AG04450 (cell line): Measurements from ENCODE around the gene OPCML. TPM values are rescaled to one million over a fixed set of nuclear protein-coding genes. Genes with fewer than 3 reads are reported as not detected.

Source experiments
- CTCF ChIA-PET: fragments of 300-600, 350-600 bp; formaldehyde crosslinking; extraction: SDS; loops from one replicate; lab custom pipeline; 2022; ENCODE audit warnings: antibody characterized with exemption, inconsistent platforms; lab: Charles Lee
- POLR2A ChIA-PET: fragments of 350-600 bp; formaldehyde crosslinking; extraction: SDS; loops from one replicate; lab custom pipeline; 2021; ENCODE audit warnings: antibody characterized with exemption, inconsistent platforms; lab: Yijun Ruan, JAX
- DNase-seq: peaks from one replicate; pipeline ENCODE4 v3.0.0-alpha.2; 2011; ENCODE audit warnings: low read depth, low spot score
- H3K27ac ChIP-seq: one replicate; pipeline ENCODE4 v1.5.1; 2012; ENCODE audit warnings: low read depth, low read length, control low read depth
- H3K27me3 ChIP-seq: one replicate; pipeline ENCODE4 v1.6.0; 2012; ENCODE audit warnings: low read length; ENCODE audit not compliant: control insufficient read depth, insufficient read depth
- H3K4me3 ChIP-seq: 2 replicates; pipeline ENCODE4 v1.5.1; 2011; ENCODE audit warnings: mild to moderate bottlenecking, low read depth, low read length, control low read depth
- H3K9me3 ChIP-seq: 2 replicates; pipeline ENCODE4 v1.5.1; 2012; ENCODE audit warnings: low read length; ENCODE audit not compliant: control insufficient read depth, insufficient read depth
- polyA plus RNA-seq: library from polyadenylated mRNA; depleted of rRNA; stranded (reverse); fragments of >200 nt; gene quantifications from 2 replicates; pipeline ENCODE4 v1.2.3, GENCODE V29; 2011
- TF ChIP-seq, protein P1 (sequence below): IDR thresholded peaks from 2 replicates; pipeline ENCODE4 v1.5.1; 2011; ENCODE audit warnings: low read depth, low read length, control low read depth, inconsistent platforms

The OPCML gene
- polyA plus RNA-seq, 1 experiment: 1.1 TPM

DNA sequence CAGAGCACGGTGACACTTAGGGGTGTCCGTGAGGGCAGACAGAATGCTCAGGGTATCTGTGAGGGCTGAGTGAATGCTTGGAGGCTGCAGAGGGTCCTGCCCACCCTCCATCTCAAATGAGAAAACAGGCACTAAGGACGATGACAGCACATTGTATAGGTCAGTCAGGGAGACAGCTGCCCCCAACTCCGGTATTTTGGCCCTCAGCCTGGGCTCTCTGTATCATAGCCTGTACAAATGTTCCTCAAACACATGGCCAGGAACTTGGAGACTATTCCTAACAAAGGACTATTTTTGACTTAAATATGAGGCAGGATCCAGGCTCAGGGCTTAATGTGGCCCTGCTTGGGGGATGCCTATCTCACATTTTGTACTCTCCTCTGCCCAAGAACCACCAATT, 145.4 kb downstream of the OPCML start:
- H3K4me3 ChIP-seq: no peak overlapping the region
- POLR2A ChIA-PET: no interaction called here
- no peak overlapping the region for H3K27ac ChIP-seq
- TF ChIP-seq, protein P1, sequence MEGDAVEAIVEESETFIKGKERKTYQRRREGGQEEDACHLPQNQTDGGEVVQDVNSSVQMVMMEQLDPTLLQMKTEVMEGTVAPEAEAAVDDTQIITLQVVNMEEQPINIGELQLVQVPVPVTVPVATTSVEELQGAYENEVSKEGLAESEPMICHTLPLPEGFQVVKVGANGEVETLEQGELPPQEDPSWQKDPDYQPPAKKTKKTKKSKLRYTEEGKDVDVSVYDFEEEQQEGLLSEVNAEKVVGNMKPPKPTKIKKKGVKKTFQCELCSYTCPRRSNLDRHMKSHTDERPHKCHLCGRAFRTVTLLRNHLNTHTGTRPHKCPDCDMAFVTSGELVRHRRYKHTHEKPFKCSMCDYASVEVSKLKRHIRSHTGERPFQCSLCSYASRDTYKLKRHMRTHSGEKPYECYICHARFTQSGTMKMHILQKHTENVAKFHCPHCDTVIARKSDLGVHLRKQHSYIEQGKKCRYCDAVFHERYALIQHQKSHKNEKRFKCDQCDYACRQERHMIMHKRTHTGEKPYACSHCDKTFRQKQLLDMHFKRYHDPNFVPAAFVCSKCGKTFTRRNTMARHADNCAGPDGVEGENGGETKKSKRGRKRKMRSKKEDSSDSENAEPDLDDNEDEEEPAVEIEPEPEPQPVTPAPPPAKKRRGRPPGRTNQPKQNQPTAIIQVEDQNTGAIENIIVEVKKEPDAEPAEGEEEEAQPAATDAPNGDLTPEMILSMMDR: no peak
- DNase-seq: no peak
- CTCF ChIA-PET: no interaction called here
- H3K9me3 ChIP-seq: peaks cover 56% of the 10 kb centered on the region
- H3K27me3 ChIP-seq: no peaks in the 10 kb centered on the region

DNA sequence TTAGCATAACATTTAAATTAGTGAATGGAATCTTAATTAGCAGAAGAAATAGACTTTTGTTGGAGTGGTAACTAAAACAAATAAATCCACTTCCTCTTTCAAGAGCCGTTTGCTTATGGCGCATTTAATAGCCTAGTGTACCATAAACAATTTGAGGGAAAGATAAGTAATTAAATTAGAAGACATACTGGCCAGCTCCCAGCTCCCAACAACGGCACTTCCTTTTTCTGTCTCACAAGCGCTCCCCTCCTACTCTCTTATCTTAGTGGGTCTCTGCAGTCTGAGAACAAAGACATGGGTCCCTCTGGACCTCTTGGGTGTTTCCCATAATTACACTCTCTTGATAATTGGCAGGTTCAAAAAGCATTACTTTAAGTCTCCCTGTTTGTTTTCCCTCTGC, 146.0 kb downstream of the OPCML start:
- ChIA-PET POLR2A (no interaction called here), CTCF (no interaction called here)
- no peak for DNase-seq
- Histone ChIP-seq H3K9me3 (peaks cover 59% of the 10 kb centered on the region), H3K27me3 (no peaks in the 10 kb centered on the region), H3K4me3 (no peak overlapping the region), H3K27ac (no peak overlapping the region)
- TF ChIP-seq, protein P1: no peak

DNA sequence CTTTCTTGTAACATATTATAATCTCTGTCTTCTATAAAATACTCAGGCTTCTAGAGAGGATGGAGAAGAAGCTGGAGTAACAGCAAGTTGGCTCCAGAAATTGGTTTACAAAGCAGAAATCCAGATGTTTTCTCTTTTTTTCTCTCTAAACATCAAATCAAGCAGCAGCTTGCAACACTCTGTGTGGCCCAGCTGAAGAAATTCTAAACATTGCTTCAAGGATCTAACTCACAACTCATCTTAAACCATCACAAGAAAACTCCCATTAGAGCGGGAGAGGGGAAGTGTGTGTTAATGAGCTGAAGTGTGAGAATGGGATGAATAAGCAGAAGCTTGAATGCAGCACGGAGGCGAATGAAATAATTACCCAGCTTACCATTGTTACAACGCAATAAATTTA, 146.5 kb downstream of the OPCML start:
- H3K27ac ChIP-seq: no peak overlapping the region
- H3K27me3 ChIP-seq: no peaks in the 10 kb centered on the region
- POLR2A ChIA-PET: no interaction called here
- peaks cover 59% of the 10 kb centered on the region for H3K9me3 ChIP-seq
- no peak for DNase-seq
- TF ChIP-seq, protein P1: no peak
- CTCF ChIA-PET: no interaction called here
- H3K4me3 ChIP-seq: no peak overlapping the region

DNA sequence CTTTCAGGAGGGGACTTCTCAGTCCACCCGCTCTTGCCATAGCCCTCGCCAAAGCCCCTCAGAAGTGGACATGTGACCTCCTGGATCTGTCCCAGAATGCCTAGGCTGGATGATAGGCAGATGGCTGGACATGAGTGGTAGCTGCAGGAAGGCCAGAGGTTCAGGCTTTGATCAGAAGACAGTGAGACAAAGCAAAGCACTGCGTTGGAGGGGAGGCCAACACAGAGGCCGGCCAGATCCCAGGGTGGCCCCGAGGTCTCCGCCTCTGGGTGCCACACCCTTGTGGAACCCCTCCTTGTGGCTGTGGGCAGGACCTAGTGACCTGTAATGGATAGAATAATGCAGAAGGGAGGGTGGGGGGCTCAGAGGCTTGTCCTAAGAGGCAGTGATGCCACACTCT, 147.6 kb downstream of the OPCML start:
- no peaks in the 10 kb centered on the region for H3K27me3 ChIP-seq
- TF ChIP-seq, protein P1: no peak
- no peak for DNase-seq
- no peak overlapping the region for H3K4me3 ChIP-seq
- H3K27ac ChIP-seq: no peak overlapping the region
- H3K9me3 ChIP-seq: peaks cover 51% of the 10 kb centered on the region
- ChIA-PET POLR2A (no interaction called here), CTCF (no interaction called here)

DNA sequence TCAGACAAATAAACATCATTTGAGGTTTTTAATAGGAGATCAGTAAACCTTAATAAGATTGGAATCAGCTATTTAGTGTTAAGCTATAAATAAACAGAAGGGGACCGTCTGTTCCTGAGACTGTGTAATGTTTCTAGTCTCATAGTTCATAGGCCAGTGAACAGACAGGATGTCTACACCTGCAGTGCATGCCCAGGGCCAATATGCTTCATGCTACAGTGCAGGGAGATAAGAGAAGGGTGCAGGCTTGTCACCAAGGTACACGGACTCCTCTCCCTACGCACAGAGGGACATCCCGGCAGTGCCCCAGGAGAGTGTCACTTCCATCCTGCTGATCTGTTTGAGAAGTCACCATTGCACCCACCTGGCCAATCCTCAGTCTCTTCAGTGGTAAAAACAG, 148.6 kb downstream of the OPCML start:
- H3K4me3 ChIP-seq: no peak overlapping the region
- peaks cover 51% of the 10 kb centered on the region for H3K9me3 ChIP-seq
- TF ChIP-seq, protein P1: no peak
- H3K27me3 ChIP-seq: no peaks in the 10 kb centered on the region
- CTCF ChIA-PET: no interaction called here
- H3K27ac ChIP-seq: no peak overlapping the region
- POLR2A ChIA-PET: no interaction called here
- no peak for DNase-seq
